Thyroid gland (tissue), 4 donors: ENCODE measurements around the gene TCERG1.

Experiments used
- POLR2A ChIP-seq, 2 donors: fragments of 450-650 bp; IDR thresholded peaks; one replicate each; pipeline ENCODE4 v1.6.1; 2017; ENCODE audit warnings: antibody characterized with exemption in 2 of 2, mild to moderate bottlenecking in 2 of 2, moderate library complexity in 1 of 2
- TF ChIP-seq, protein P1 (sequence below), 6 experiments: fragments of 200-600 bp in 3 of 6; fragments of 450-650 bp in 3 of 6; sonication (generic) in 3 of 6; IDR thresholded peaks; one replicate each; pipeline ENCODE4 v1.5.1; 2016 to 2019; ENCODE audit warnings: antibody characterized with exemption in 6 of 6, mild to moderate bottlenecking in 2 of 6, inconsistent platforms in 1 of 6, moderate library complexity in 1 of 6

DNA sequence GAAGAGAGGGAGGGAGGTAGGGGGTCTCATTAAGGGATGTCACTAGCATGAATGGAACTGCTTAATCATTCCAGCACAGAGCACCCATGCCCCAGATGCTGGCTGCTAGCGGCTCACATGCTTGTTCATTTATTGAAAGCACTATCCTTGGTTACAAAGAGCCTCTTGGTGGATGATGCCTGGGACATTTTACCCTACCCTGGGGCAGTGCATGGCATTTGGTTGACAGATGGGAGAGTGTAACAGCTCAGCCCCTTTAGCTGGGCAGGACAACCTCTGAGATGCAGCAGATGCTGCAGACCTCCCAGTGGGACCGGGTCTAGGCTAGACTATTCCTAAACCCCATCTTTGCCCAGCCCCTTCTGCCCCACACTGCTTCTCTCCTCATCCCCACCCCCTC, 46.9 kb upstream of the TCERG1 start:
- TF ChIP-seq, protein P1, sequence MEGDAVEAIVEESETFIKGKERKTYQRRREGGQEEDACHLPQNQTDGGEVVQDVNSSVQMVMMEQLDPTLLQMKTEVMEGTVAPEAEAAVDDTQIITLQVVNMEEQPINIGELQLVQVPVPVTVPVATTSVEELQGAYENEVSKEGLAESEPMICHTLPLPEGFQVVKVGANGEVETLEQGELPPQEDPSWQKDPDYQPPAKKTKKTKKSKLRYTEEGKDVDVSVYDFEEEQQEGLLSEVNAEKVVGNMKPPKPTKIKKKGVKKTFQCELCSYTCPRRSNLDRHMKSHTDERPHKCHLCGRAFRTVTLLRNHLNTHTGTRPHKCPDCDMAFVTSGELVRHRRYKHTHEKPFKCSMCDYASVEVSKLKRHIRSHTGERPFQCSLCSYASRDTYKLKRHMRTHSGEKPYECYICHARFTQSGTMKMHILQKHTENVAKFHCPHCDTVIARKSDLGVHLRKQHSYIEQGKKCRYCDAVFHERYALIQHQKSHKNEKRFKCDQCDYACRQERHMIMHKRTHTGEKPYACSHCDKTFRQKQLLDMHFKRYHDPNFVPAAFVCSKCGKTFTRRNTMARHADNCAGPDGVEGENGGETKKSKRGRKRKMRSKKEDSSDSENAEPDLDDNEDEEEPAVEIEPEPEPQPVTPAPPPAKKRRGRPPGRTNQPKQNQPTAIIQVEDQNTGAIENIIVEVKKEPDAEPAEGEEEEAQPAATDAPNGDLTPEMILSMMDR (IDR thresholded peaks at IDR 0.05) = no peak
- TF ChIP-seq POLR2A (IDR thresholded peaks at IDR 0.05) = no peak
